Stomach (tissue), 4 donors: ENCODE results near the gene TRPM3.

Experiments
- POLR2AphosphoS5 ChIP-seq, 3 donors: sonication (generic); formaldehyde crosslinking; IDR thresholded peaks; one replicate each; pipeline ENCODE4 v1.6.1; 2016; ENCODE audit warnings: antibody characterized with exemption in 3 of 3
- TF ChIP-seq, protein P1 (sequence below), 7 experiments: fragments of 450-650 bp in 4 of 7; fragments of 200-600 bp in 3 of 7; sonication (generic) in 3 of 7; IDR thresholded peaks; one replicate each; pipeline ENCODE4 v1.5.1; 2016 to 2019; ENCODE audit warnings: antibody characterized with exemption in 7 of 7, control low read depth in 2 of 7, mild to moderate bottlenecking in 1 of 7

- TF ChIP-seq, protein P1, sequence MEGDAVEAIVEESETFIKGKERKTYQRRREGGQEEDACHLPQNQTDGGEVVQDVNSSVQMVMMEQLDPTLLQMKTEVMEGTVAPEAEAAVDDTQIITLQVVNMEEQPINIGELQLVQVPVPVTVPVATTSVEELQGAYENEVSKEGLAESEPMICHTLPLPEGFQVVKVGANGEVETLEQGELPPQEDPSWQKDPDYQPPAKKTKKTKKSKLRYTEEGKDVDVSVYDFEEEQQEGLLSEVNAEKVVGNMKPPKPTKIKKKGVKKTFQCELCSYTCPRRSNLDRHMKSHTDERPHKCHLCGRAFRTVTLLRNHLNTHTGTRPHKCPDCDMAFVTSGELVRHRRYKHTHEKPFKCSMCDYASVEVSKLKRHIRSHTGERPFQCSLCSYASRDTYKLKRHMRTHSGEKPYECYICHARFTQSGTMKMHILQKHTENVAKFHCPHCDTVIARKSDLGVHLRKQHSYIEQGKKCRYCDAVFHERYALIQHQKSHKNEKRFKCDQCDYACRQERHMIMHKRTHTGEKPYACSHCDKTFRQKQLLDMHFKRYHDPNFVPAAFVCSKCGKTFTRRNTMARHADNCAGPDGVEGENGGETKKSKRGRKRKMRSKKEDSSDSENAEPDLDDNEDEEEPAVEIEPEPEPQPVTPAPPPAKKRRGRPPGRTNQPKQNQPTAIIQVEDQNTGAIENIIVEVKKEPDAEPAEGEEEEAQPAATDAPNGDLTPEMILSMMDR (IDR thresholded peaks at IDR 0.05) = no peak
- no peak for TF ChIP-seq POLR2AphosphoS5 (IDR thresholded peaks at IDR 0.05)
Observed at GRCh38 chr9:71157731-71158130, 36.3 kb upstream of the TRPM3 start.
